Endometrial microvascular endothelial cells (primary cell): Measurements from ENCODE around the gene ORM2. TPM values are rescaled to one million over a fixed set of nuclear protein-coding genes. Genes with fewer than 3 reads are reported as not detected.

Experiments used
- in situ Hi-C: cut with HindIII; loops from 2 replicates; pipeline ENCODE4 v1.10.0; 2017; ENCODE audit warnings: low sequenced_read_pairs, low pct_unique_long_range_greater_than_20kb; ENCODE audit errors: inconsistent ontology term
- total RNA-seq: library from RNA; depleted of rRNA; stranded (reverse); fragments of >200 nt; gene quantifications from one replicate; pipeline ENCODE4 v1.2.3, GENCODE V29; 2015; ENCODE audit errors: inconsistent ontology term

The ORM2 gene
- total RNA-seq, 1 donor from 2014 or later, result not detected

GRCh38 chr9:114376586-114377445 lies 47.1 kb downstream of the ORM2 start:
- in situ Hi-C loops, result no loop called here

GRCh38 chr9:114378016-114378415 lies 48.3 kb downstream of the ORM2 start:
- in situ Hi-C loops, result no loop called here

GRCh38 chr9:114378883-114379282 lies 49.2 kb downstream of the ORM2 start:
- in situ Hi-C loops, result no loop called here

Other genes with a start within 250 kb of the ORM2 start
- gene KIF12, start 230.6 kb upstream of the ORM2 start, total RNA-seq, result not detected
- 17.4 TPM for gene COL27A1, start 174.3 kb upstream of the ORM2 start, total RNA-seq
- not detected for gene ORM1, start 6.8 kb upstream of the ORM2 start, total RNA-seq
- 14.9 TPM for gene AKNA, start 58.1 kb downstream of the ORM2 start, total RNA-seq
- not detected for gene WHRN, start 175.6 kb downstream of the ORM2 start, total RNA-seq